Forelimb muscle (tissue), 1 donor: ENCODE measurements around the gene SRSF1. TPM values are rescaled to one million over a fixed set of nuclear protein-coding genes. Genes with fewer than 3 reads are reported as not detected.
"Not testable (repeated sequence)": the region's sequence is repeated elsewhere in the genome, so short reads cannot be mapped to it uniquely, and the experiment has no call there.

ENCODE experiments used
- DNase-seq: peaks from one replicate; pipeline ENCODE4 v3.0.0-alpha.2; 2013; ENCODE audit warnings: low read depth
- polyA plus RNA-seq: library from polyadenylated mRNA; unstranded; fragments of 120-200 nt; gene quantifications from one replicate; pipeline ENCODE4 v1.2.1, GENCODE V29; 2013; ENCODE audit not compliant: insufficient read length

SRSF1 gene
- polyA plus RNA-seq: 159 TPM

GRCh38 chr17:58006924-58007780 lies at the start of gene SRSF1:
TSS of gene SRSF1 (minus strand) at chr17:58007246. CDS start at chr17:58007137, 109 bp downstream.
- DNase-seq: peak; percentile 98

GRCh38 chr17:58056476-58056875 lies 49.4 kb upstream of the SRSF1 start:
- no peak for DNase-seq

GRCh38 chr17:58054641-58055040 lies 47.6 kb upstream of the SRSF1 start:
- DNase-seq: no peak

GRCh38 chr17:58052945-58053715 lies 46.1 kb upstream of the SRSF1 start:
- DNase-seq: no peak

- no peak for DNase-seq
Measured at GRCh38 chr17:58052407-58052806, 45.4 kb upstream of the SRSF1 start.

- no peak for DNase-seq
Measured at GRCh38 chr17:58051468-58051867, 44.4 kb upstream of the SRSF1 start.

GRCh38 chr17:58050966-58051365 lies 43.9 kb upstream of the SRSF1 start:
- no peak for DNase-seq

- DNase-seq: no peak
Measured at GRCh38 chr17:58049533-58049932, 42.5 kb upstream of the SRSF1 start.

- no peak for DNase-seq
Measured at GRCh38 chr17:58047376-58048150, 40.5 kb upstream of the SRSF1 start.

GRCh38 chr17:58046239-58047094 lies 39.4 kb upstream of the SRSF1 start:
- no peak for DNase-seq

- DNase-seq: not testable (repeated sequence)
Measured at GRCh38 chr17:58044256-58044655, 37.2 kb upstream of the SRSF1 start.

- DNase-seq: no peak
Measured at GRCh38 chr17:58043221-58044181, 36.5 kb upstream of the SRSF1 start.

- no peak for DNase-seq
Measured at GRCh38 chr17:58041161-58041560, 34.1 kb upstream of the SRSF1 start.

GRCh38 chr17:58040386-58040785 lies 33.3 kb upstream of the SRSF1 start:
- DNase-seq: no peak

- no peak for DNase-seq
Measured at GRCh38 chr17:58039975-58040374, 32.9 kb upstream of the SRSF1 start.

- DNase-seq: no peak
Measured at GRCh38 chr17:58032691-58033415, 25.8 kb upstream of the SRSF1 start.

GRCh38 chr17:58028578-58028977 lies 21.5 kb upstream of the SRSF1 start:
- no peak for DNase-seq

- no peak for DNase-seq
Measured at GRCh38 chr17:58020401-58020800, 13.4 kb upstream of the SRSF1 start.

GRCh38 chr17:58019521-58019920 lies 12.5 kb upstream of the SRSF1 start:
- no peak for DNase-seq
